Mesenchymal stem cell (in vitro differentiated cells and primary cell): ENCODE data around the gene CREB1.

ENCODE experiments used
- DNase-seq: peaks from one replicate; pipeline ENCODE4 v3.0.0-alpha.2; 2013
- H2AFZ ChIP-seq: one replicate; pipeline ENCODE4 v1.6.1; 2013; ENCODE audit warnings: low read depth, mild to moderate bottlenecking, control low read depth, inconsistent platforms, low read length, moderate library complexity
- H2AK5ac ChIP-seq: 2 replicates; pipeline ENCODE4 v1.6.1; 2013; ENCODE audit warnings: low read length, moderate library complexity, mild to moderate bottlenecking, inconsistent platforms; ENCODE audit not compliant: severe bottlenecking
- H2BK120ac ChIP-seq: one replicate; pipeline ENCODE4 v1.6.1; 2013; ENCODE audit warnings: low read depth, mild to moderate bottlenecking, inconsistent platforms, low read length, moderate library complexity
- H2BK12ac ChIP-seq, 2 experiments: one replicate each; pipeline ENCODE4 v1.6.1; 2013; ENCODE audit warnings: inconsistent platforms in 2 of 2, low read length in 2 of 2, mild to moderate bottlenecking in 2 of 2, moderate library complexity in 2 of 2, control low read depth in 1 of 2
- H2BK15ac ChIP-seq: one replicate; pipeline ENCODE4 v1.6.1; 2013; ENCODE audit warnings: mild to moderate bottlenecking, low read depth, inconsistent platforms; ENCODE audit not compliant: poor library complexity, severe bottlenecking
- H2BK5ac ChIP-seq: 2 replicates; pipeline ENCODE4 v1.6.1; 2013; ENCODE audit warnings: low read depth, mild to moderate bottlenecking, low read length, control low read depth, inconsistent platforms; ENCODE audit not compliant: poor library complexity, severe bottlenecking
- H3K14ac ChIP-seq, 2 experiments: one replicate each; pipeline ENCODE4 v1.6.1; 2013; ENCODE audit warnings: inconsistent platforms in 2 of 2, low read length in 2 of 2, control low read depth in 1 of 2, mild to moderate bottlenecking in 1 of 2, moderate library complexity in 1 of 2
- H3K18ac ChIP-seq, 2 experiments: one replicate each; pipeline ENCODE4 v1.6.1; 2013; ENCODE audit warnings: inconsistent platforms in 2 of 2, low read length in 2 of 2, control low read depth in 1 of 2, low read depth in 1 of 2, mild to moderate bottlenecking in 1 of 2
- H3K23ac ChIP-seq, 2 experiments: one replicate each; pipeline ENCODE4 v1.6.1; 2013; ENCODE audit warnings: inconsistent platforms in 2 of 2, low read length in 2 of 2, mild to moderate bottlenecking in 2 of 2, moderate library complexity in 2 of 2, control low read depth in 1 of 2
- H3K27ac ChIP-seq: 2 replicates; pipeline ENCODE4 v1.5.1; 2013; ENCODE audit warnings: mild to moderate bottlenecking, moderate library complexity, low read length, control low read depth, inconsistent platforms; ENCODE audit not compliant: poor library complexity, severe bottlenecking
- H3K27me3 ChIP-seq, 2 experiments: 2 replicates each; pipeline versions ENCODE4 v1.6.1 to v1.7.0; 2013; ENCODE audit warnings: low read length in 2 of 2, mild to moderate bottlenecking in 2 of 2, moderate library complexity in 2 of 2, control low read depth in 1 of 2, inconsistent platforms in 1 of 2; ENCODE audit not compliant: control insufficient read depth in 1 of 2, insufficient read depth in 1 of 2
- H3K36me3 ChIP-seq, 2 experiments: 2 replicates each; pipeline versions ENCODE4 v1.6.1 to v1.7.0; 2013; ENCODE audit warnings: low read length in 2 of 2, control low read depth in 1 of 2, inconsistent platforms in 1 of 2, low read depth in 1 of 2, mild to moderate bottlenecking in 1 of 2; ENCODE audit not compliant: insufficient read depth in 2 of 2, control insufficient read depth in 1 of 2
- H3K4ac ChIP-seq, 2 experiments: one replicate each; pipeline ENCODE4 v1.6.1; 2013; ENCODE audit warnings: inconsistent platforms in 2 of 2, low read length in 2 of 2, mild to moderate bottlenecking in 2 of 2, moderate library complexity in 2 of 2, control low read depth in 1 of 2, low read depth in 1 of 2
- H3K4me1 ChIP-seq: 2 replicates; pipeline ENCODE4 v1.6.1; 2013; ENCODE audit warnings: low read depth, low read length, control low read depth; ENCODE audit not compliant: control insufficient read depth, insufficient read depth
- H3K4me2 ChIP-seq: 2 replicates; pipeline ENCODE4 v1.6.1; 2013; ENCODE audit warnings: low read length, mild to moderate bottlenecking, inconsistent platforms; ENCODE audit not compliant: poor library complexity, severe bottlenecking
- H3K4me3 ChIP-seq, 2 experiments: 2 replicates each; pipeline versions ENCODE4 v1.5.1 to v1.7.0; 2013; ENCODE audit warnings: low read length in 2 of 2, mild to moderate bottlenecking in 2 of 2, control low read depth in 1 of 2, low read depth in 1 of 2; ENCODE audit not compliant: insufficient read depth in 1 of 2
- H3K79me1 ChIP-seq: replicated peaks from 2 replicates; pipeline ENCODE4 v1.6.1; 2013; ENCODE audit warnings: mild to moderate bottlenecking, control low read depth, low read length, inconsistent platforms; ENCODE audit not compliant: poor library complexity, severe bottlenecking
- H3K9ac ChIP-seq: 2 replicates; pipeline ENCODE4 v1.7.0; 2013; ENCODE audit warnings: mild to moderate bottlenecking, low read length, moderate library complexity
- H3K9me3 ChIP-seq: 2 replicates; pipeline ENCODE4 v1.7.0; 2013; ENCODE audit warnings: mild to moderate bottlenecking, low read length; ENCODE audit not compliant: control insufficient read depth
- H4K8ac ChIP-seq: one replicate; pipeline ENCODE4 v1.6.1; 2013; ENCODE audit warnings: inconsistent platforms, mild to moderate bottlenecking, low read length, moderate library complexity
- H4K91ac ChIP-seq: one replicate; pipeline ENCODE4 v1.6.1; 2013; ENCODE audit warnings: mild to moderate bottlenecking, low read length, inconsistent platforms
- WGBS: methylation state at CpG from one replicate; pipeline ENCODE4 v1.1.7; 2013; ENCODE audit warnings: mixed read lengths; 5-methylcytosine and 5-hydroxymethylcytosine counted together

CREB1 gene

DNA sequence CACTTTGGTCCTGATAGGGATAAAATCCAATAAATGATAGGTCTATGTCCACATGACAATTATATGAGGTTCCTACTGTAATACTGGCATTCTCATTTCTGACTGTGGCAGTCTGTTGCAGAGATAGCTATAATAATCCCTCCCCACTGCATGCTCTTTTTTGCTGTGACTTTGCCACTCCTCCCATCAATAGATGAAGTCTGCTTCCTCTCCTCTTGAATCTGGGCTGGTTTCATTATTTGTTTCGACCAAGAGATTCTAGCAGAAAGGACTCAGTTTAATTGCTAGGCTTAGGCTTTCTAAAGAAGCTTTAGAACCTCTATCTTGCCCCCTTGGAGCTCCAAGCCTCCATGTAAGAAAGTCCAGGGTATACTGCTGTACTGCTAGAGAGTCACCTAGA is 23.3 kb upstream of the CREB1 start:
- Histone ChIP-seq H3K9me3 (no peaks in the 10 kb centered on the region), H3K9ac (peak overlapping the region; percentile 60), H2BK15ac (no peak overlapping the region), H3K4me3 (no peak overlapping the region), H3K18ac (peak overlapping the region in 1 of 2 experiments; percentile 53), H2BK120ac (no peak overlapping the region), H4K91ac (no peak overlapping the region), H2BK12ac (peak overlapping the region in 1 of 2 experiments; percentile 25), H3K27me3 (no peaks in the 10 kb centered on the region), H3K23ac (no peak overlapping the region), H3K79me1 (no peaks in the 10 kb centered on the region), H2AFZ (no peak overlapping the region), H3K4me2 (no peak overlapping the region), H3K4ac (no peak overlapping the region), H2AK5ac (peak overlapping the region; percentile 71), H3K14ac (no peak overlapping the region), H3K27ac (peak overlapping the region; percentile 44), H2BK5ac (no peak overlapping the region), H3K4me1 (peaks cover 12% of the 10 kb centered on the region), H3K36me3 (no peaks in the 10 kb centered on the region), H4K8ac (no peak overlapping the region)
- 100% methylated on average over 1 of the region's 1 CpG for WGBS
- no peak for DNase-seq

DNA sequence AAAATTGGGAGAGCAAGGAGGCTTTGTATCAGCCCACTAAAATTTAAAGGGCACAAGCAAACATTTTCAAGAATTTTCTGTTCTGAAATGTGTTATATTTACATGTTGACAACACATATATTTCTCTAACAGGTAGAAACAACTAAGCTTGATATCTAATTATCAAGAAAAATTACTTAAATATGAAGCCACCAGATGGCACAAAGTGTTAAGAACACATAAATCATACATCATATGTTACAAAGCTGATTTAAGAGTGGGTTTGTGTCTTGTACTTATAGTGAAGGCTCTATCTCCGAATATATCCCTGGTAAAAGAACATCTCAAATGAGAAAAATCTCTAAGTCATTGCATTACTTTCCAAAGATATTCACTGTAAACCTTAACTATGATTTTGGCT is 19.6 kb upstream of the CREB1 start:
- no peak overlapping the region for H3K4me3 ChIP-seq
- no peak overlapping the region for H2AFZ ChIP-seq
- no peak overlapping the region for H2BK15ac ChIP-seq
- no peak overlapping the region for H3K4me2 ChIP-seq
- H3K4ac ChIP-seq, result no peak overlapping the region
- no peak overlapping the region for H2BK12ac ChIP-seq
- H3K18ac ChIP-seq, result no peak overlapping the region
- H3K27me3 ChIP-seq, result no peaks in the 10 kb centered on the region
- H2BK5ac ChIP-seq, result no peak overlapping the region
- no CpG with 5 or more reads among the region's 1 CpG for WGBS
- no peak overlapping the region for H3K23ac ChIP-seq
- H3K27ac ChIP-seq, result no peak overlapping the region
- no peak overlapping the region for H4K91ac ChIP-seq
- H2BK120ac ChIP-seq, result no peak overlapping the region
- no peaks in the 10 kb centered on the region for H3K79me1 ChIP-seq
- no peaks in the 10 kb centered on the region for H3K36me3 ChIP-seq
- H3K9ac ChIP-seq, result no peak overlapping the region
- H3K4me1 ChIP-seq, result peaks cover 3% of the 10 kb centered on the region
- no peak overlapping the region for H2AK5ac ChIP-seq
- no peak overlapping the region for H3K14ac ChIP-seq
- H4K8ac ChIP-seq, result no peak overlapping the region
- DNase-seq, result no peak
- no peaks in the 10 kb centered on the region for H3K9me3 ChIP-seq

DNA sequence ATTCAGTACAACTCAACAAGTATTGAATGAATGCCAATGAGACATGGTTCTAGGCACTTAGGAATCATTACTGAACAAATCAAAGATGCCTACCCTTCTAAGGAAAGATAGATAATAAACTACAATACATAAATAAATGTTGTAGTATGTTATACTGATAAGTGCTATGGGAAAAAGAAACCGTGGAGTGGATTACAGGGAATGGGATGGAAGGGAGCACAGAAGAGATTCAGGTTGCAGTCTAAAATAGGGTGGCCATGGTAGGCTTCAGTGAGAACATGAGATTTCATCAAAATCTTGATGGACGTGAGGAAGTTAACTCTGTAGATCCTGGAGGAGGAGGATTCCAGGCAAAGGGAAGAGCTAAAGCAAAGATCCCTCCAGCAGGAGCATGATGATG is 17.9 kb upstream of the CREB1 start:
- H3K9ac ChIP-seq, result peak overlapping the region; percentile 83
- no peaks in the 10 kb centered on the region for H3K9me3 ChIP-seq
- no peak overlapping the region for H2BK15ac ChIP-seq
- no peaks in the 10 kb centered on the region for H3K4me1 ChIP-seq
- H4K91ac ChIP-seq, result no peak overlapping the region
- no peaks in the 10 kb centered on the region for H3K27me3 ChIP-seq
- H3K18ac ChIP-seq, result no peak overlapping the region
- no peak overlapping the region for H3K27ac ChIP-seq
- no peak overlapping the region for H4K8ac ChIP-seq
- no peaks in the 10 kb centered on the region for H3K36me3 ChIP-seq
- H3K4me2 ChIP-seq, result no peak overlapping the region
- no peak overlapping the region for H3K4me3 ChIP-seq
- H2BK5ac ChIP-seq, result no peak overlapping the region
- H2AFZ ChIP-seq, result no peak overlapping the region
- 81% methylated on average over 2 of the region's 2 CpGs for WGBS
- no peak overlapping the region for H3K23ac ChIP-seq
- H2BK120ac ChIP-seq, result no peak overlapping the region
- no peak overlapping the region for H3K14ac ChIP-seq
- DNase-seq, result no peak
- H2AK5ac ChIP-seq, result peak overlapping the region; percentile 81
- H3K79me1 ChIP-seq, result no peaks in the 10 kb centered on the region
- H3K4ac ChIP-seq, result no peak overlapping the region
- H2BK12ac ChIP-seq, result no peak overlapping the region

DNA sequence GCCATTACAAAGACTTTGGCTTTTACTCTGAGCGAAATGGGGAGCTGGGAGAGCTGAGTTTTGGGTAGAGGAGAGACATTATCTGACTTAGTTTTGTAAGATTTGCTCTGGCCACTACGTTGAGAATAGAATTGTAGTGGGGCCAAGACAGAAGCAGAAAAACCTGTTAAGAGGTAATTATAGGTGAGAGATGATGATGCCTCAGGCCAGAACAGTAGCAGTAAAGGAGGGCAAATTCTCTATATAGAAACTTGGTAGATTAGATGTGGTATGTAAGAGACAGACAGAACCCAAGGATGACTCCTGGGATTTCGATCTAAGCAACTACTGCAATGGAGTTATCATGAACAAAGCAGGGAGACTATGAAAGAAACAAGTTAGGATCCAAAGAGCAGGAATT is 17.4 kb upstream of the CREB1 start:
- Histone ChIP-seq H3K4me1 (no peaks in the 10 kb centered on the region), H3K23ac (no peak overlapping the region), H3K14ac (no peak overlapping the region), H3K4ac (no peak overlapping the region), H4K91ac (no peak overlapping the region), H3K36me3 (no peaks in the 10 kb centered on the region), H3K18ac (no peak overlapping the region), H2BK15ac (no peak overlapping the region), H2AK5ac (peak overlapping the region; percentile 81), H2AFZ (no peak overlapping the region), H3K4me2 (no peak overlapping the region), H2BK5ac (no peak overlapping the region), H2BK12ac (peak overlapping the region in 1 of 2 experiments; percentile 35), H2BK120ac (no peak overlapping the region), H3K79me1 (no peaks in the 10 kb centered on the region), H3K27me3 (no peaks in the 10 kb centered on the region), H3K9me3 (no peaks in the 10 kb centered on the region), H4K8ac (no peak overlapping the region), H3K27ac (no peak overlapping the region), H3K9ac (peak overlapping the region; percentile 83), H3K4me3 (no peak overlapping the region)
- no peak for DNase-seq
- WGBS, result 90% methylated on average over 3 of the region's 3 CpGs
